HG02763 (cell line): Measurements from ENCODE around the gene NOTCH1.
A peak's percentile ranks its signal among the peaks of the same experiment; 100 is the strongest.

Experiments
- ATAC-seq: cut with Tn5 transposase; IDR thresholded peaks from one replicate; pipeline ENCODE4 v1.9.1; 2021; ENCODE audit warnings: mild to moderate bottlenecking, moderate library complexity; ENCODE audit not compliant: unreplicated experiment

Gene NOTCH1

GRCh38 chr9:136547508-136548215 lies 1.8 kb upstream of the NOTCH1 start:
- no peak for ATAC-seq

GRCh38 chr9:136546697-136547501 lies 1.1 kb upstream of the NOTCH1 start:
- no peak for ATAC-seq

- no peak for ATAC-seq
Measured at GRCh38 chr9:136545692-136545964, 220 bp downstream of the NOTCH1 start.

- peak; percentile 18 for ATAC-seq
Measured at GRCh38 chr9:136544964-136545691, 720 bp downstream of the NOTCH1 start.

GRCh38 chr9:136544548-136544963 lies 1.3 kb downstream of the NOTCH1 start:
- ATAC-seq = no peak

GRCh38 chr9:136543830-136544547 lies 1.9 kb downstream of the NOTCH1 start:
- no peak for ATAC-seq

GRCh38 chr9:136543280-136543679 lies 2.6 kb downstream of the NOTCH1 start:
- ATAC-seq = no peak

GRCh38 chr9:136542241-136543040 lies 3.4 kb downstream of the NOTCH1 start:
- ATAC-seq = no peak

GRCh38 chr9:136541709-136542108 lies 4.1 kb downstream of the NOTCH1 start:
- ATAC-seq = no peak

GRCh38 chr9:136541179-136541578 lies 4.7 kb downstream of the NOTCH1 start:
- no peak for ATAC-seq

GRCh38 chr9:136539427-136540421 lies 6.1 kb downstream of the NOTCH1 start:
- ATAC-seq = peak; percentile 50

- no peak for ATAC-seq
Measured at GRCh38 chr9:136538599-136539426, 7.0 kb downstream of the NOTCH1 start.

GRCh38 chr9:136537896-136538598 lies 7.8 kb downstream of the NOTCH1 start:
- ATAC-seq = no peak

- ATAC-seq = no peak
Measured at GRCh38 chr9:136537411-136537810, 8.4 kb downstream of the NOTCH1 start.

- ATAC-seq = no peak
Measured at GRCh38 chr9:136536721-136537241, 9.1 kb downstream of the NOTCH1 start.

GRCh38 chr9:136536051-136536720 lies 9.7 kb downstream of the NOTCH1 start:
- no peak for ATAC-seq

- ATAC-seq = no peak
Measured at GRCh38 chr9:136535070-136535469, 10.8 kb downstream of the NOTCH1 start.
